Neural cell (in vitro differentiated cells): ENCODE measurements around the gene RGS14. TPM values are rescaled to one million over a fixed set of nuclear protein-coding genes. Genes with fewer than 3 reads are reported as not detected.

Experiments
- H2AFZ ChIP-seq: fragments of 200-600, 300-800 bp; sonication (generic), shearing (Covaris generic); 2 replicates; pipeline ENCODE4 v1.6.0; 2014; ENCODE audit warnings: low read depth, mild to moderate bottlenecking, antibody characterized with exemption, low read length, moderate library complexity
- H3F3A ChIP-seq: fragments of 200-600 bp; shearing (Covaris generic); 2 replicates; pipeline ENCODE4 v1.6.1; 2016; ENCODE audit warnings: mild to moderate bottlenecking, moderate library complexity, mixed read lengths, antibody characterized with exemption, low read length; ENCODE audit not compliant: insufficient read depth, poor library complexity, severe bottlenecking
- H3K27ac ChIP-seq: fragments of 200-600, 300-800 bp; sonication (generic), shearing (Covaris generic); 2 replicates; pipeline ENCODE4 v1.5.1; 2014; ENCODE audit warnings: mild to moderate bottlenecking, low read length, moderate library complexity
- H3K27me3 ChIP-seq: fragments of 300-800, 200-600 bp; sonication (generic), shearing (Covaris generic); 2 replicates; pipeline ENCODE4 v1.6.0; 2014; ENCODE audit warnings: mild to moderate bottlenecking, low read depth, low read length, moderate library complexity; ENCODE audit not compliant: insufficient read depth
- H3K36me3 ChIP-seq: fragments of 300-800, 200-600 bp; sonication (generic), shearing (Covaris generic); 2 replicates; pipeline ENCODE4 v1.5.1; 2014; ENCODE audit warnings: mild to moderate bottlenecking, antibody characterized with exemption, low read length, moderate library complexity; ENCODE audit not compliant: insufficient read depth
- H3K4me2 ChIP-seq: fragments of 300-800, 200-600 bp; sonication (generic), shearing (Covaris generic); 2 replicates; pipeline ENCODE4 v1.6.0; 2014; ENCODE audit warnings: mild to moderate bottlenecking, low read length
- H3K4me3 ChIP-seq: fragments of 300-800, 200-600 bp; sonication (generic), shearing (Covaris generic); 2 replicates; pipeline ENCODE4 v1.5.1; 2014; ENCODE audit warnings: mild to moderate bottlenecking, low read length, moderate library complexity
- H3K79me2 ChIP-seq: fragments of 200-600 bp; shearing (Covaris generic); replicated peaks from 2 replicates; pipeline ENCODE4 v1.6.0; 2014; ENCODE audit warnings: mild to moderate bottlenecking, low read length, moderate library complexity; ENCODE audit not compliant: insufficient read depth
- H3K9ac ChIP-seq: fragments of 300-800, 200-600 bp; sonication (generic), shearing (Covaris generic); 2 replicates; pipeline ENCODE4 v1.6.1; 2016; ENCODE audit warnings: mild to moderate bottlenecking, low read length, mixed read lengths
- H3K9me2 ChIP-seq: fragments of 200-600 bp; shearing (Covaris generic); 2 replicates; pipeline ENCODE4 v1.6.1; 2016; ENCODE audit warnings: mild to moderate bottlenecking, low read length, mixed read lengths; ENCODE audit not compliant: insufficient read depth
- H3K9me3 ChIP-seq: fragments of 200-600, 300-800 bp; sonication (generic), shearing (Covaris generic); 2 replicates; pipeline ENCODE4 v1.6.1; 2016; ENCODE audit warnings: mild to moderate bottlenecking, mixed run types, low read length, moderate library complexity, mixed read lengths
- H4K20me1 ChIP-seq: fragments of 200-600 bp; shearing (Covaris generic); 2 replicates; pipeline ENCODE4 v1.6.1; 2016; ENCODE audit warnings: mild to moderate bottlenecking, mixed run types; ENCODE audit not compliant: insufficient read depth
- EP300 ChIP-seq: fragments of 450-650 bp; conservative IDR thresholded peaks from 2 replicates; pipeline ENCODE4 v1.6.1; 2014; ENCODE audit warnings: antibody characterized with exemption, mild to moderate bottlenecking, moderate library complexity; ENCODE audit not compliant: poor library complexity, severe bottlenecking
- EZH2 ChIP-seq: fragments of 200-600, 300-800 bp; shearing (Covaris generic), sonication (generic); IDR thresholded peaks from 2 replicates; pipeline ENCODE4 v1.6.1; 2014; ENCODE audit warnings: antibody characterized with exemption, low read length, borderline replicate concordance, mild to moderate bottlenecking; ENCODE audit not compliant: insufficient read depth, poor library complexity, severe bottlenecking
- MXI1 ChIP-seq: fragments of 450-650 bp; conservative IDR thresholded peaks from 2 replicates; pipeline ENCODE4 v1.6.1; 2014; ENCODE audit warnings: antibody characterized with exemption, mild to moderate bottlenecking; ENCODE audit not compliant: poor library complexity, severe bottlenecking
- POLR2AphosphoS5 ChIP-seq: IDR thresholded peaks from 2 replicates; pipeline ENCODE4 v1.6.1; 2012
- RAD21 ChIP-seq: fragments of 450-650 bp; conservative IDR thresholded peaks from 2 replicates; pipeline ENCODE4 v1.6.1; 2014; ENCODE audit warnings: antibody characterized with exemption, mild to moderate bottlenecking, moderate library complexity
- REST ChIP-seq: IDR thresholded peaks from 2 replicates; pipeline ENCODE4 v1.6.1; 2012; ENCODE audit warnings: borderline replicate concordance
- SMC3 ChIP-seq: fragments of 450-650 bp; conservative IDR thresholded peaks from 2 replicates; pipeline ENCODE4 v1.6.1; 2014; ENCODE audit warnings: antibody characterized with exemption, mild to moderate bottlenecking, moderate library complexity; ENCODE audit not compliant: poor library complexity
- TAF1 ChIP-seq: IDR thresholded peaks from 2 replicates; pipeline ENCODE4 v1.6.1; 2012; ENCODE audit warnings: low read depth
- polyA plus RNA-seq: library from polyadenylated mRNA; depleted of rRNA; stranded (reverse); fragments of >200 nt; gene quantifications from 2 replicates; pipeline ENCODE4 v1.2.3, GENCODE V29; 2014
- TF ChIP-seq, protein P1 (sequence below): fragments of 450-650 bp; IDR thresholded peaks from 2 replicates; pipeline ENCODE4 v1.5.1; 2014; ENCODE audit warnings: antibody characterized with exemption, mild to moderate bottlenecking, moderate library complexity; ENCODE audit not compliant: poor library complexity, severe bottlenecking

RGS14 gene
- polyA plus RNA-seq, 1 donor from 2014 or later: 32.3 TPM

DNA sequence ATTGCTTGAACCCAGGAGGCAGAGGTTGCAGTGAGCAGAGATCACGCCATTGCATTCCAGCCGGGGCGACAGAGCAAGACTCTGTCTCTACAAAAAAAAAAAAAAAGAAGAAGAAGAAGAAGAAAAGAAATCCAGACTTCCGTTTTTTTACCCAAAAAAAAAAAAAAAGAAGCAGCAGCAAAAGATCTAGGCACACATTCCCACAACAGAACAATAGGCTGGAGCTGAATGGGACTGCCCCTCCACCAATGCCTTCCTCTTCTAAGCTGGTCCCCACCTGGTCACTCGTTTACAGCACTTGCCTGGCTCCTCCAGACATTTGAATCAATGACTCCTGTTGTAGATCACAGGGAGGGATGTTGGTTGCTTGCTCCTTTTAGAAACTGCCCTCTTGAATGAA is 4.6 kb upstream of the RGS14 start:
- H4K20me1 ChIP-seq: no peaks in the 10 kb centered on the region
- no peaks in the 10 kb centered on the region for H3K27me3 ChIP-seq
- no peaks in the 10 kb centered on the region for H3K9me3 ChIP-seq
- no peaks in the 10 kb centered on the region for H3K9me2 ChIP-seq
- no peak overlapping the region for H2AFZ ChIP-seq
- peaks cover 26% of the 10 kb centered on the region for H3K79me2 ChIP-seq
- no peak overlapping the region for H3K4me3 ChIP-seq
- H3K9ac ChIP-seq: no peak overlapping the region
- H3K36me3 ChIP-seq: no peaks in the 10 kb centered on the region
- no peak overlapping the region for H3K4me2 ChIP-seq
- H3K27ac ChIP-seq: no peak overlapping the region
- H3F3A ChIP-seq: no peaks in the 10 kb centered on the region
- TF ChIP-seq EZH2 (no peak), TAF1 (no peak), POLR2AphosphoS5 (no peak), EP300 (no peak), RAD21 (no peak), REST (no peak), SMC3 (no peak), MXI1 (no peak)
- TF ChIP-seq, protein P1, sequence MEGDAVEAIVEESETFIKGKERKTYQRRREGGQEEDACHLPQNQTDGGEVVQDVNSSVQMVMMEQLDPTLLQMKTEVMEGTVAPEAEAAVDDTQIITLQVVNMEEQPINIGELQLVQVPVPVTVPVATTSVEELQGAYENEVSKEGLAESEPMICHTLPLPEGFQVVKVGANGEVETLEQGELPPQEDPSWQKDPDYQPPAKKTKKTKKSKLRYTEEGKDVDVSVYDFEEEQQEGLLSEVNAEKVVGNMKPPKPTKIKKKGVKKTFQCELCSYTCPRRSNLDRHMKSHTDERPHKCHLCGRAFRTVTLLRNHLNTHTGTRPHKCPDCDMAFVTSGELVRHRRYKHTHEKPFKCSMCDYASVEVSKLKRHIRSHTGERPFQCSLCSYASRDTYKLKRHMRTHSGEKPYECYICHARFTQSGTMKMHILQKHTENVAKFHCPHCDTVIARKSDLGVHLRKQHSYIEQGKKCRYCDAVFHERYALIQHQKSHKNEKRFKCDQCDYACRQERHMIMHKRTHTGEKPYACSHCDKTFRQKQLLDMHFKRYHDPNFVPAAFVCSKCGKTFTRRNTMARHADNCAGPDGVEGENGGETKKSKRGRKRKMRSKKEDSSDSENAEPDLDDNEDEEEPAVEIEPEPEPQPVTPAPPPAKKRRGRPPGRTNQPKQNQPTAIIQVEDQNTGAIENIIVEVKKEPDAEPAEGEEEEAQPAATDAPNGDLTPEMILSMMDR: no peak

DNA sequence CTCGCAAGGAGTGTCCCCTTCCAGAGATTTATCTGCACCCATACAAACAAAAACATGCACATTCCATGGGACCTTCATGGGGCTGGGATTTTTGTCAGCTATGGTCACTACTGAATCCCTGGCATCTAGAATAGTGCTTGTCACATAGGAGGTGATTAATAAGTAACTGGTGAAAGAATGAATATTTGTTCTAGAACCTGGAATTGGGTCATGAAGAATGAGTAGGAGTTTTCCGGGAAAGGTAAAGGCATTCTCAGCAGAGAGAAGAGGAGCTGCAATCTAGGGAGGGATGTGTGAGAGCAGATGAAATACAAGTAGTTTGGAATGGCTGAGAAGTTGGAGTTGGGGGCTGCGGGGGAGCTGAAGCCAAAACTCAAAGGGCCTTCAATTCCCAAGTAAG is 3.5 kb upstream of the RGS14 start:
- Histone ChIP-seq H4K20me1 (no peaks in the 10 kb centered on the region), H3F3A (no peaks in the 10 kb centered on the region), H3K79me2 (peaks cover 19% of the 10 kb centered on the region), H3K36me3 (no peaks in the 10 kb centered on the region), H3K9me3 (no peaks in the 10 kb centered on the region), H3K9ac (no peak overlapping the region), H2AFZ (no peak overlapping the region), H3K9me2 (no peaks in the 10 kb centered on the region), H3K27ac (no peak overlapping the region), H3K4me3 (no peak overlapping the region), H3K27me3 (no peaks in the 10 kb centered on the region), H3K4me2 (no peak overlapping the region)
- TF ChIP-seq EP300 (no peak), EZH2 (no peak), TAF1 (no peak), MXI1 (no peak), RAD21 (no peak), SMC3 (no peak), REST (no peak), POLR2AphosphoS5 (no peak)
- TF ChIP-seq, protein P1: no peak
